ENCODE data around the gene RTKN. TPM values are rescaled to one million over a fixed set of nuclear protein-coding genes. Genes with fewer than 3 reads are reported as not detected.
A peak's percentile ranks its signal among the peaks of the same experiment; 100 is the strongest.

Gene RTKN
- total and polyA plus RNA-seq, 2 of the 13 experiments (the other 11 are each of a cell fraction or from before 2014, with no cell fraction given), result 159 to 166 TPM

- TF ChIP-seq LRRFIP1 (CRISPR knock-in tag; conservative IDR thresholded peaks at IDR 0.05) (peak; percentile 36; the same call in 1 of the 2 replicates), ARID2 (CRISPR knock-in tag; IDR thresholded peaks at IDR 0.05; ENCODE audit: borderline replicate concordance) (peak; percentile 94), ZNF20 (CRISPR knock-in tag; IDR thresholded peaks at IDR 0.05) (peak; percentile 27; the same call in 1 of the 2 replicates), ZFP36 (IDR thresholded peaks at IDR 0.05; ENCODE audit: borderline replicate concordance, low read depth, low read length, partially characterized antibody) (no peak), E2F1 (CRISPR knock-in tag; IDR thresholded peaks at IDR 0.05) (0 out of 2 replicates have a peak, but pooled peaks have one; percentile 66), MXI1 (IDR thresholded peaks at IDR 0.05; ENCODE audit: borderline replicate concordance, low read depth, low read length) (peak; percentile 87; the same call in 1 of the 3 replicates), DMAP1 (CRISPR knock-in tag; IDR thresholded peaks at IDR 0.05) (peak; percentile 93), DR1 (CRISPR knock-in tag; IDR thresholded peaks at IDR 0.05) (peak; percentile 71; the same call in 1 of the 2 replicates), JDP2 (CRISPR knock-in tag; IDR thresholded peaks at IDR 0.05; ENCODE audit: borderline replicate concordance) (no peak; the same call in 1 of the 2 replicates), XRCC5 (optimal IDR thresholded peaks at IDR 0.05; ENCODE audit: low read length) (peak; percentile 65), ZNF207 (IDR thresholded peaks at IDR 0.05; ENCODE audit: borderline replicate concordance) (no peak), GATAD2A (CRISPR knock-in tag; IDR thresholded peaks at IDR 0.05) (peak; percentile 79), LCORL (IDR thresholded peaks at IDR 0.05) (no peak), LCORL (CRISPR knock-in tag; IDR thresholded peaks at IDR 0.05) (peak; percentile 89), EED (CRISPR knock-in tag; IDR thresholded peaks at IDR 0.05) (peak; percentile 95), ZMYM3 (CRISPR knock-in tag; IDR thresholded peaks at IDR 0.05) (peak; percentile 24; the same call in 1 of the 2 replicates), ZNF543 (CRISPR knock-in tag; IDR thresholded peaks at IDR 0.05) (peak; percentile 95; the same call in 1 of the 2 replicates), ZSCAN30 (CRISPR knock-in tag; IDR thresholded peaks at IDR 0.05) (0 out of 2 replicates have a peak, but pooled peaks have one; percentile 93), RAD21 (CRISPR knock-in tag; IDR thresholded peaks at IDR 0.05) (peak; percentile 45; the same call in 1 of the 2 replicates), MTA1 (CRISPR knock-in tag; IDR thresholded peaks at IDR 0.05; ENCODE audit: borderline replicate concordance) (peak; percentile 91), ZNF792 (CRISPR knock-in tag; IDR thresholded peaks at IDR 0.05) (peak; percentile 64; the same call in 1 of the 2 replicates), KLF16 (CRISPR knock-in tag; IDR thresholded peaks at IDR 0.05) (peak in 1 of 2 experiments; percentile 97; a peak in 2 of 4 replicates), RBAK (CRISPR knock-in tag; IDR thresholded peaks at IDR 0.05) (0 out of 2 replicates have a peak, but pooled peaks have one; percentile 54), UBTF (CRISPR knock-in tag; IDR thresholded peaks at IDR 0.05) (peak; percentile 97)
Measured at GRCh38 chr2:74472086-74472944, 30.6 kb upstream of the RTKN start, which contains the start of gene MRPL53 (continued).
